Esophagus mucosa (tissue), 1 donor: ENCODE measurements around the gene CHERP. TPM values are rescaled to one million over a fixed set of nuclear protein-coding genes. Genes with fewer than 3 reads are reported as not detected.
A peak's percentile ranks its signal among the peaks of the same experiment; 100 is the strongest.

Source experiments
- ATAC-seq: fragments of 200-7000 bp; cut with Tn5 transposase; one replicate; pipeline ENCODE4 v1.9.1; 2020
- total RNA-seq: library from RNA; stranded (reverse); gene quantifications from one replicate; pipeline ENCODE4 v1.2.4, GENCODE V29; 2023
- donor health status: DM: yes; HTN: yes; CAD: no.

Gene CHERP
- 17.7 TPM for total RNA-seq

DNA sequence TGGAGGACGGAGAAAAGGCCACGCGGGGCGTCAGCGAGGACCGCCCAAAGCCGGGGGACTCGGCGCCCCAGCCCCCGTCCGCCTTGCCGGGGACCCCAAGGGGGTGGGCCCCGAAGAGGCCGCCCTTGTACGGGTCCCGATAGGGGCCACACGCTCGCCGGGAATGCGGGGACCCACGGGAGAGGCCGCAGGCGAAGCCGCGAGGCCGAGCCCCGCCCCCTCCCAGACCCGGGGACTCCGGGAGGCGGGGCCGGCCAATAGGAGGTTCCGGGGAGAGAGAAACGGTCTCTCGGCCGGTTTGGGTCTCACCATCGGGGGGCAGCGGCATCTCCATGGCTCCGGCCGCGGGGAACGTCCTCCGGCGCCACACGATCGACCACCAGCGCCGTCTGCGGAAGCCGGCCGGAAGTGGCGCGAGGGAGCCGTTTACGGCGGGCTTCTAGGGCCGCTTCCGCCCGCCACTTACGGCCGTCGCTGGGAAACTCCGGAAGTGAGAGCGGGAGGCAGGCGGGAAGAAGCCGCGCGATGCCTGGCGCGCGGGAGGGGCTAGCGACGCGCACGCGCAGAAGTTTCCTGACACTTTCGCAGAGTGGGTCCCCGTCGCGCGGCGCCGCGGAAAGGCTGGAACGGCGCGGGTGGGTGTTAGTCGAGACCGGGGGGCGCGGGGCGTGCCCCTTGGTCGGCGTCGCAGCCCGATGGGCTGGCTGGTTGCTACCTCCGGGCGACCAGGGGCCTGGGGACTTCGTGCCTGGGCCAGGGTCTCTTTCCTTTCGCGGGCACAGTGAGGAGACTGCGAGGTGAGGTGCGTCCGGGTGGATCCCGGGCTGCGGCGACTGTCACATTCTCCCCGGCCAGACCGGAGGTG is at the start of gene CHERP:
Gene CHERP (minus strand): TSS at position 393 of the 865 bp plus-strand sequence. CDS start 59 bp downstream, at position 334.
- ATAC-seq: peak; percentile 95

GRCh38 chr19:16590876-16591802 is 48.9 kb upstream of the CHERP start:
- no peak for ATAC-seq

GRCh38 chr19:16589917-16590316 is 47.7 kb upstream of the CHERP start:
- no peak for ATAC-seq

DNA sequence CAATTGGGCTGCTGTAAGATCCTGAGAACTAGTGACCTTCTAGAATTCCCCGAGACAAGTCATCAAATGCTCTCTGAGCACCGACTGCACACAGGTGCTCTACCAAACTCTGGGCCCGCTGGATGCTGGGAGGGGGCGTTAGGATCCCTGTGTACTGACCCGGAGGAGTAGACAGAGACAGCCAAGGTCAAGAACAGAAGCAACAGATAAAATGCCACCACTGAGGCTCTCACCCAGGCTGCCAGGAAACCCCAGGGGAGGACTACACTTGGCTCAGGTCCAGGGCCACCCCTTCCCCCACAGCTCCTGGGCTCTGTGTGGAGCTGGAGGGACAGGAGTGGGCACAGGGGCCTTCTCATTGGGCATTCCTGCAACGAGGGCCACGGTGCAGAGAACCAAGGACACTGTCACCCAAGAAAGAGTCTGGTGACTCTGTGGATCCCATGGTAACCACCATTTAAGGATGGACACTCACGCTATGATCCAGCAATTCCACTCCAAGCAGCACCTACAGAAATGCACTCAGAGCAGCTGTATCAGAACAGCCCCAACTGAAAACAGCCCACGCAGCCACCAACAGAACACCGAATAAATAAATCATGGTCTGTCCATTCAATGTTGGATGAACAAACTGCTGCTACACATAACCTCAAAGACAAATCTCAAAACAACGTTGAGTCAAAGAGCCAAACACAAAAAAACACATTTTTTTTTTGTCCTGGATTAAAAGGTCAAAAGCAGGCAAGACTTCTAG is 46.8 kb upstream of the CHERP start:
- no peak for ATAC-seq

GRCh38 chr19:16587833-16588823 is 45.9 kb upstream of the CHERP start:
- peak; percentile 35 for ATAC-seq

- ATAC-seq: peak; percentile 48
Observed at GRCh38 chr19:16586991-16587832, 45.0 kb upstream of the CHERP start.

DNA sequence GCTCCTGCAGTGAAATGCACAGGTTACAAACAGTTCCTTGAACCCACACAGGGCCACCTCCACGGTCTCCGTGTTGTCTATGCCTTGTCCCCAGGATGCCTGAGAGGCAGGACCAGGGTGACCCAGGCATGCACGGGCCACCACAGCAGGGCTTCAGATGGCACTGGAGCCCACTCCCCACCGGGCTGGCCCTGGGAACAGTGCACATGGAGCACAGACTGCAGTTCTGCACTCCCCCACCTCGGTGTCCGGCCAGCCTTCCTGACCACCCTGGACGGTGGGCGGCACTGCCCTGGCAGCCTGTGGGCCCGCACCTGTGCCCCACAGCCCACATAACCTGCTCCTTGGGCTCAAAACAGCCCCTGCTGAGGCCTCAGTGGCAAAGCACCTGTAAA is 44.2 kb upstream of the CHERP start:
- ATAC-seq: no peak

DNA sequence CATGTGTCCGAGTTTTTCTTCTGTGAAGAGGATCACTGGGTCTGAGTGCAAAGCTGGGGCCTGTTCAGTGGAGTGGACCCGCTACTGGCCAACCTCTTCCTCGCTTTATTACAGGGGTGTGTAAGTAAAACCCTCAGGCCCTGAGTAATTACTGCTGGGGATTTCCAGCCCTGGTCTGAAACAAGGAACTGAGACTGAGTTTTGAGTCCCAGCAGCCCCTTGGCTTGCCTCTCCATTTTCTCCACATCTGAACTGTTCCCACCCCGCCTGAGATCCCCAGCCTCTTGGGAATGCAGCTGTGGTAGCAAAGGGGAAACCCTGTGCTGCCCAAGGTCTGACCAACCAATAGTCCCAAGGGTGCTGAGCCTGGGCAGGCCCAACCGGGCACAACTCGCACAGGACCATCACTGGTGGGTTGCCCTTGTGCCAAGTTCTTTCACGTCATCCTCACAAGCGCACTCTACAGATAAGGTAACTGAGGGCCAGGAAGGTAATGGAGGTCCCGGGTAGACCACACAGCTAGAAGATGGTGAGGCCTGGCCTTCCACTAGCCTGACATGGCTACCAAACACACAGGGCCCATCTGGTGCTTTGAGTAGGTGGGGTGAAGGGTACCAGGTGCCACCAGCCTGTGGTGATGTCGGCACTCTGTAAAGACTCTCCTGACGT is 43.7 kb upstream of the CHERP start:
- no peak for ATAC-seq

DNA sequence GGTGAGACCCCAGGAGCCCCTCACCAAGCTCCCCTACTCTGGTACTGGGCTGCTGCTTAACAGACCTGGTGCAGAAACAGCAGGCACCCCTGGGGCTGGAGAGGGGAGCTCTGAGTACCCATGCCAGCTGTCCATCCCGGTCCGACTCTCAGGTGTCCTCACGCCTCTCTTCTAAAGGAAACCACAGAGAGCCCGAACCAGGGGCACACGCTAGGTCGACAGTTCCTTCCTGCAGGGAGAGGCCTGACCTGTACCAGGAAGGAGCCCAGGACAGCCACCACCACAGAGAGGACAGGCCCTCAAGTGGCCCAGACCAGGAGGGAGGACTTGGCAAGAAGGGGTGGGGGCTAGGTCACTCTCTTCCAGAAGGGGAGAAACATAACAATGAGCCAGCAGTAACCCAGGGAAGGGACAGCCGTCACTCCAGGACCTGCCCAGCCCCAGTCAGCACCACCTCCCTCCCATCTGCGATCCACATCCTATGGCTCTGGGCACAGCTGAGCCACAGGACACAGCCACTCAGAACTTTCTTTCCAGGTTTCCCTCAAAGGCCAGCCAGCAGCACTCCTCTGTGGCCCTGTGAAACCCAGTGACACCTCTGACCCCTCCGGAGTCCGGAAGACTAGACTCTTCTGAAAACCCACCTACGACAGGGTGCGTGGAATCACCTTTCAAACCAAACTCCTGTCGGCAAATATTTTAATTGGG is 43.0 kb upstream of the CHERP start:
- no peak for ATAC-seq

DNA sequence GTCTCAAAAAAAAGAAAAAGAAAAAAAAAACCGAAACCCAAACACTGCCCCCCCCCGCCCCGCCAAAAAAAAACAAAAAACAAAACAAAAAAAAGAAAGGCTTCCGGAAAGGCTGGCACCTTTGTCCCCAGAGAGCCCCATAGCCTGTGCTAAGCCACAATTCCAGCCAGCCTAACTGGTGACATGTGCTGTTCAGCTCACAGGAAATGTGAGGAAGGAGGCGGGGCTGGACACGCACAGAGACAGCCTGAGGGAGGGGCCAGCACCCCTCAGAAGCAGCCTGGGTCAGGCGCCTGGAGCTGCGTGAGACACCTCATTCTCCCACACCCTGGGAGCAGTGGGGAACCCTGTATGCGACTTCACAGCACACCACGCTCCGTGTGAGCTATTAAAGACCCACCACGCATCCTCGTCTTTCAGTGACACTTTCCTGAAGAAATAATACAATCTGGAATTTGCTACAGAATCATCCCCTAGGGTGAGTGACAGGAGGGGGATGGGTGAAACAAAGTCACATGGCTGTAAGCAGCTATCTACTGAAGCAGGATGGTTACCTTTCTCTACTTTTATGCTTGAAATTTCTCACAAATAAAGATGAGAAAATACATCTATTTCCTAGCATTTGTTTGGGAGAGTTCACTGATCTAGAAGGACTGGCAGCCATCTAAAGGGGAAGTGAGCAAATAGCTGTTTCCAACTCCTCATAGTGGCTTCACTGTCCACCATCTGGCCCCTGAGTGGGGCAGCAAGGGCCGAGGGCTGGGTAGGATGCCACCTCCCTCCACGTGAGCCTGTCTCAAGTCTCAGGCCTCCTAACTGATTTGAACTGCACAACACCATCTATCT is 42.2 kb upstream of the CHERP start:
- peak; percentile 70 for ATAC-seq

DNA sequence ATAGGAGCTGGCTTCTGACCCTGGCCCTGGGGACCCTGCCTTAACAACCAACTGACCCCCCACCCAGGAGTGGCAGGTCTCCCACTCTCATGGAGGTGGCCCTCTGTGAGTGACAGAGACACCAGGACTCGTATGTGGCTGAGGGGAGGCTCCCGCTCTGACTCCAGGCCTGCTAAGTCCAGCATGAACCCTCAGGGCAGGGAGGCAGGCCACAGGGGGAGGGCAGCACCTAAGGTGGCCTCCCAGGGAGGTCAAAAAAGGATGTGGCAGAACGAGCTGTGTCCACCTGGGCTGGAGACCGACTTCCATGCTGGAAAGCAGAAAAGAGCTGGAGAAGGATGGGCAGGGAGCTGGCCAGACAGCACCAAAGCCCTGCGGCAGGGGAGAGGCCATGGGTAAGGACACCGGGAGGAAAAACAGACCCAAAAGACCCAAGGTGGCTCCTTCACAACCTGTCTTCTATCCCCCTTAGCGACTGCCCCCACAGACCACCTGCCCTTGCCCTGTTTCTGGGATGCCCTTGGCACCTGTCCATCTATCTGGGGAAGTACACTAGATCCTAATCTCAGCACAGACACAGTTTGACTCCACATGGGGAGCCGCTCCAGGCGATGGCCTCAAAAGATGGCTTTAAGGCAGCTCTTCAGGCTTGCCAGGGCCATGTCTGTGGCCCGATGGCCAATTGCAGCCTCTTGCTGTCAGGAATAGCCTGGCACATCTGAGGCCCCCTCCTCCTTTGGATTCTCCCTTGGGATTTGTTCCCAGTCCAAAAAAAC is 40.4 kb upstream of the CHERP start:
- no peak for ATAC-seq

- ATAC-seq: peak; percentile 2
Observed at GRCh38 chr19:16581971-16582343, 39.7 kb upstream of the CHERP start.

- peak; percentile 30 for ATAC-seq
Observed at GRCh38 chr19:16581145-16581970, 39.1 kb upstream of the CHERP start.

- ATAC-seq: no peak
Observed at GRCh38 chr19:16579381-16579780, 37.1 kb upstream of the CHERP start.

DNA sequence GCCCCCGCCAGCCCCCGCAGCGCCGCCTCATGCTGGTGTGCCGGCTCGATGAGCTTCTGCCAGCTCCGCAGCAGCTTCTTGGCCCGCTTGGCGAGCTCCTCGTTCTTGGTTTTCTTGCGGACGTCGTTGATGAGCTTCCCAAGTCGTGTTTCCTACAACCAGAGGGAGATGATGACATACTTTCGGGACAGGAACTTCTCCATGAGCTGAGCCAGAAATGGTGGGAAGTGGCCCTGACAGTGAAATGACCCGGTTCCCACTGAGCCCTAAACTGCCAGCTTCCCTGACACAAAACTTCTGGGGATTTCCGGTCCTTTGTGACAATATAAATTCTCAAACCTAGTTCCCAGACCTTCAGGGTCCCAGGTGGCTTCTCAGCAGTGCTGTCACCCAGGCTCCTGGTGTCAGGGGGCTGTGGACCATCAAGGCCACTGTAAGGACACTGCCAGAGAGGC is 35.3 kb upstream of the CHERP start:
- no peak for ATAC-seq
